CD4-positive, CD25-positive, alpha-beta regulatory T cell (primary cell): Measurements from ENCODE around the gene GPHN. TPM values are rescaled to one million over a fixed set of nuclear protein-coding genes. Genes with fewer than 3 reads are reported as not detected.
"Not testable (repeated sequence)": the region's sequence is repeated elsewhere in the genome, so short reads cannot be mapped to it uniquely, and the experiment has no call there.

ENCODE experiments used
- ATAC-seq, 2 donors: fragments of 150-1000 bp; cut with Tn5 transposase; one replicate each; pipeline ENCODE4 v1.10.0; 2021; ENCODE audit warnings: low read depth in 2 of 2, moderate number of reproducible peaks in 2 of 2, moderate library complexity in 1 of 2
- DNase-seq, 3 donors: peaks; one replicate each; pipeline versions ENCODE4 v3.0.0 to v3.0.0-alpha.2; 2012 to 2022; ENCODE audit warnings: mixed read lengths in 1 of 3
- H3K27ac ChIP-seq: one replicate; pipeline ENCODE4 v1.7.0; 2013; ENCODE audit warnings: mild to moderate bottlenecking, low read length; ENCODE audit not compliant: insufficient read depth, poor library complexity, severe bottlenecking
- H3K27me3 ChIP-seq: one replicate; pipeline ENCODE4 v1.7.0; 2013; ENCODE audit warnings: low read length; ENCODE audit not compliant: control insufficient read depth, insufficient read depth
- H3K36me3 ChIP-seq: one replicate; pipeline ENCODE4 v1.7.0; 2013; ENCODE audit warnings: mild to moderate bottlenecking, low read length, moderate library complexity; ENCODE audit not compliant: control insufficient read depth, insufficient read depth
- H3K4me1 ChIP-seq: 2 replicates; pipeline ENCODE4 v1.7.0; 2013; ENCODE audit warnings: mild to moderate bottlenecking, low read length; ENCODE audit not compliant: insufficient read depth, control insufficient read depth, poor library complexity, severe bottlenecking
- H3K4me3 ChIP-seq: one replicate; pipeline ENCODE4 v1.7.0; 2013; ENCODE audit warnings: low read depth, mild to moderate bottlenecking, low read length, moderate library complexity
- H3K9me3 ChIP-seq, 2 experiments: 1 replicate in 1 of 2; 2 replicates in 1 of 2; pipeline ENCODE4 v1.7.0; 2013; ENCODE audit warnings: low read length in 2 of 2, mild to moderate bottlenecking in 1 of 2, moderate library complexity in 1 of 2; ENCODE audit not compliant: control insufficient read depth in 2 of 2
- H3K27ac Mint-ChIP-seq, 3 donors: one replicate each; pipeline ENCODE4 v1.8.0; 2020 to 2022; ENCODE audit warnings: mild to moderate bottlenecking in 3 of 3, mixed read lengths in 3 of 3, moderate library complexity in 2 of 3
- H3K27me3 Mint-ChIP-seq: one replicate; pipeline ENCODE4 v1.8.0; 2022; ENCODE audit warnings: mild to moderate bottlenecking, mixed read lengths
- H3K36me3 Mint-ChIP-seq: one replicate; pipeline ENCODE4 v1.8.0; 2020; ENCODE audit warnings: mixed read lengths
- H3K4me1 Mint-ChIP-seq, 4 donors: one replicate each; pipeline ENCODE4 v1.8.0; 2020 to 2022; ENCODE audit warnings: mixed read lengths in 4 of 4, mild to moderate bottlenecking in 1 of 4
- H3K4me3 Mint-ChIP-seq, 4 donors: one replicate each; pipeline ENCODE4 v1.8.0; 2020 to 2022; ENCODE audit warnings: mild to moderate bottlenecking in 4 of 4, mixed read lengths in 4 of 4, moderate library complexity in 3 of 4
- H3K9me3 Mint-ChIP-seq, 7 donors: one replicate each; pipeline ENCODE4 v1.8.0; 2020 to 2022; ENCODE audit warnings: mixed read lengths in 7 of 7, mild to moderate bottlenecking in 3 of 7, moderate library complexity in 2 of 7
- polyA plus RNA-seq, 4 donors: library from polyadenylated mRNA; unstranded; fragments of 300-500 nt; fragmentation: Illumina TruSeq; gene quantifications; one replicate each; pipeline ENCODE4 v1.2.3, GENCODE V29; 2021
- total RNA-seq: library from RNA; stranded (reverse); gene quantifications from one replicate; pipeline ENCODE4 v1.2.3, GENCODE V29; 2022

GPHN gene
- total and polyA plus RNA-seq, 5 donors from 2014 or later: 8.3 to 19.5 (median 11.2) TPM

DNA sequence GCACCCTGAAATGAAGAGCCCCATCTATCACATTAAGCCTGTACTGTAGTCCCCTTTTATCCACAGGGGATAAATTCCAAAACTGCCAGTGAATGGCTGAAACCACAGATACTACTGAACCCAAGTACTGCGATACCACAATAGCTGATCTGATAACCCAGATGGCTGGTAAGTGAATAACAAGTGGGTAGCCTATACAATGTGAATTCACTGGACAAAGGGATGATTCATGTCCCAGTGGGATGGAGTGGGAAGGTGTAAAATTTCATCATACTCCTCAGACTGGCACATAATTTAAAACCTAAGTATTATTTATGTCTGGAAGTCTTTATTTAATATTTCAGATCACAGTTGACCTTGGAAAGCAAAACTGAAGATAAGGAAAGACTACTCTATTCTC is 201.3 kb downstream of the GPHN start:
- no peak overlapping the region for H3K4me3 Mint-ChIP-seq
- Histone ChIP-seq H3K4me3 (no peak overlapping the region), H3K27ac (no peak overlapping the region), H3K4me1 (no peaks in the 10 kb centered on the region), H3K9me3 (no peaks in the 10 kb centered on the region), H3K27me3 (no peaks in the 10 kb centered on the region), H3K36me3 (no peaks in the 10 kb centered on the region)
- no peak for DNase-seq
- peaks cover 3 to 13% (median 8%) of the 10 kb centered on the region in 4 donors for H3K4me1 Mint-ChIP-seq
- ATAC-seq: no peak
- H3K27ac Mint-ChIP-seq: no peak overlapping the region
- H3K9me3 Mint-ChIP-seq: peaks cover 0 to 28% (median 6%) of the 10 kb centered on the region in 7 donors
- H3K27me3 Mint-ChIP-seq: no peaks in the 10 kb centered on the region
- H3K36me3 Mint-ChIP-seq: peaks cover 7% of the 10 kb centered on the region

DNA sequence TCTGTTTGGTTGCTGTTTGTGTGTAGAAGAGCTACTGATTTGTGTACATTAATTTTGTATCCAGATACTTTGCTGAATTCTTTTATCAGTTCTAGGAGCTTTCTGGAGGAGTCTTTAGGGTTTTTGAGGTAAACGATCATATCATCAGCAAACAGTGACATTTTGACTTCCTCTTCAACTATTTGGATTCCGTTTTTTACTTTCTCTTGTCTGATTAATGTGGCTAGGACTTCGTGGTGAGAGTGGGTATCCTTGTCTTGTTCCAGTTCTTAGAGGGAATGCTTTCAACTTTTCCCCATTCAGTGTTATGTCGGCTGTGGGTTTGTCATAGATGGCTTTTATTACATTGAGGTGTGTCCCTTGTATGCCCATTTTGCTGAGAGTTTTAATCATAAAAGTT is 206.3 kb downstream of the GPHN start:
- not testable (repeated sequence) for H3K27ac ChIP-seq, H3K9me3 ChIP-seq, DNase-seq, H3K27ac Mint-ChIP-seq, H3K36me3 ChIP-seq, H3K27me3 Mint-ChIP-seq, H3K4me3 ChIP-seq, H3K9me3 Mint-ChIP-seq, H3K4me1 ChIP-seq, ATAC-seq, H3K27me3 ChIP-seq
- peaks cover 12% of the 10 kb centered on the region for H3K36me3 Mint-ChIP-seq
- H3K4me1 Mint-ChIP-seq: peaks cover 16 to 43% (median 32%) of the 10 kb centered on the region in 4 donors
- H3K4me3 Mint-ChIP-seq: peak overlapping the region in 1 of 4 donors; percentile 32

DNA sequence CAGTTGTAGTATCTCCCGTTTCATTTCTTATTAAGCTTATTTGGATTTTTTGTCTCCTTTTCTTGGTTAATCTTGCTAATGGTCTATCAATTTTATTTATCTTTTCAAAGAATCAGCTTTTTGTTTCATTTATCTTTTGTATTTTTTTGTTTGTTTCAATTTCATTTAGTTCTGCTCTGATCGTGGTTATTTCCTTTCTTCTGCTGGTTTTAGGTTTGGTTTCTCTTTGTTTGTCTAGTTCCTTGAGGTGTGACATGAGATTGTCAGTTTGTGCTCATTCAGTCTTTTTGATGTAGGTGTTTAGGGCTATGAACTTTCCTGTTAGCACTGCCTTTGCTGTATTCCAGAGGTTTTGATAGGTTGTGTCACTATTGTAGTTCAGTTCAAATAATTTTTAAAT is 207.4 kb downstream of the GPHN start:
- peak in 1 of 3 donors; percentile 56 for DNase-seq
- Mint-ChIP-seq H3K4me1 (peaks cover 16 to 43% (median 31%) of the 10 kb centered on the region in 4 donors), H3K36me3 (peaks cover 12% of the 10 kb centered on the region), H3K27ac (peak overlapping the region in 1 of 3 donors; percentile 18), H3K4me3 (peak overlapping the region; percentile 21 to 43 (median 29))
- not testable (repeated sequence) for H3K27ac ChIP-seq, H3K36me3 ChIP-seq, H3K4me1 ChIP-seq, H3K9me3 ChIP-seq, H3K27me3 ChIP-seq, ATAC-seq, H3K27me3 Mint-ChIP-seq, H3K9me3 Mint-ChIP-seq
- H3K4me3 ChIP-seq: peak overlapping the region; percentile 33

DNA sequence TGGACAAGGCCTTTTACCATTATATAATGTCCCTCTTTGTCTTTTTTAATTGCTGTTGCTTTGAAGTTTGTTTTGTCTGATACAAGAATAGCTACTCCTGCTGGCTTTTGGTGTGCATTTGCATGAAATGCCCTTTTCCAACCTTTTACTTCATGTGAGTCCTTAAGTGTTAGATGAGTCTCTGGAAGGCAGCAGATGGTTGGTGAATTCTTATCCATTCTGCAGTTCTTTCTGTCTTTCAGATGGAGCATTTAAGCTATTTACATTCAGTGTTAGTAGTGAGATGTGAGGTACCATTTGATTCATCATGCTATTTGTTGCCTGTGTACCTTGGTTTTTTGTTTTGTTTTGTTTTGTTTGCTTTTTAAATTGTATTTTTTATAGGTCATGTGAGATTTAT is 208.3 kb downstream of the GPHN start:
- no peaks in the 10 kb centered on the region for H3K4me1 ChIP-seq
- H3K27ac ChIP-seq: no peak overlapping the region
- DNase-seq (no peak), ATAC-seq (no peak)
- H3K4me3 Mint-ChIP-seq: no peak overlapping the region
- H3K36me3 ChIP-seq: no peaks in the 10 kb centered on the region
- no peaks in the 10 kb centered on the region for H3K27me3 ChIP-seq
- H3K36me3 Mint-ChIP-seq: peaks cover 12% of the 10 kb centered on the region
- H3K27me3 Mint-ChIP-seq: no peaks in the 10 kb centered on the region
- H3K27ac Mint-ChIP-seq: peak overlapping the region in 1 of 3 donors; percentile 26
- H3K4me3 ChIP-seq: no peak overlapping the region
- H3K9me3 Mint-ChIP-seq: peaks cover 0 to 10% (median 5%) of the 10 kb centered on the region in 7 donors
- H3K4me1 Mint-ChIP-seq: peaks cover 16 to 43% (median 31%) of the 10 kb centered on the region in 4 donors
- H3K9me3 ChIP-seq: no peaks in the 10 kb centered on the region

DNA sequence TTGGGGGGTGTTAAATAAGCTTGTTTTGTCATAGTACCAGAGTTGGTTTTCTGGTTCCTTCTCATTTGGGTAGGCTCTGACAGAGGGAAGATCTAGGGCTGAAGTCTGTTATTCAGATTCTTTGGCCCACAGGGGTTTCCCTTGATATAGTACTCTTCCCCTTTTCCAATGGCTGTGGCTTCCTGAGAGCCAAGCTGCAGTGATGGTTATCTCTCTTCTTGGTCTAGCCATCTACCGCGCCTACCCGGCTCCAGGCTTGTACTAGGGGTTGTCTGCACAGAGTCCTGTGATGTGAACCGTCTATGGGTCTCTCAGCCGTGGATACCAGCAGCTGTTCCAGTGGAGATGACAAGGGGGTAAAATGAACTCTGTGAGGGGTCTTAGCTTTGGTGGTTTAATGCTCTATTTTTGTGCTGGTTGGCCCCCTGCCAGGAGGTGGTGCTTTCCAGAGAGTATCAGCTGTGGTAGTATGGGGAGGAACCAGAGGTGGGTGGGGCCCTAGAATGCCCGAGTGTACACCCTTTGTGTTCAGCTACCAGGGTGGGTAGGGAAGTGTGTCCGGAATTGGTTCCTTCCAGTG is 209.7 kb downstream of the GPHN start:
- Histone ChIP-seq H3K4me1 (no peaks in the 10 kb centered on the region), H3K4me3 (no peak overlapping the region), H3K27ac (no peak overlapping the region), H3K36me3 (no peaks in the 10 kb centered on the region), H3K9me3 (no peaks in the 10 kb centered on the region), H3K27me3 (no peaks in the 10 kb centered on the region)
- peaks cover 18 to 43% (median 31%) of the 10 kb centered on the region in 4 donors for H3K4me1 Mint-ChIP-seq
- peaks cover 0 to 9% (median 3%) of the 10 kb centered on the region in 7 donors for H3K9me3 Mint-ChIP-seq
- no peak overlapping the region for H3K4me3 Mint-ChIP-seq
- DNase-seq (no peak), ATAC-seq (no peak)
- peaks cover 14% of the 10 kb centered on the region for H3K36me3 Mint-ChIP-seq
- peak overlapping the region in 1 of 3 donors; percentile 35 for H3K27ac Mint-ChIP-seq
- H3K27me3 Mint-ChIP-seq: no peaks in the 10 kb centered on the region

DNA sequence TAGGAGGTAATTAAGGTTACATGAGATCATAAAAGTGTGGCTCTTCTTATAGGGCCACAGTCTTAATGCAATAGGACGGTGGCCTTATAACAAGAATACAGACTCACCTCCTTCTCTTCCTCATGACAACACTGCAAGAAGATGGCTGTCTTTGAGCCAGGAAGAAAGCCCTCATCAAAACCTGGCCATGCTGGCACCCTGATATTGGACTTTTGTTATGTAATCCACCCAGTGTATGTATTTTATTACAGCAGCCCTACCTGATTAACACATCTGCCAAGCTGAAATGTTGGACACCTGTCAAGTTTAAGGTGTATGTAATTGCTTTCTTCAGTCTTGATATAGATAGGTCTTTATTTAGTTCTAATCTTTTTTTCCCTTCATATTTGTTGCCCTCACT is 217.0 kb downstream of the GPHN start:
- Histone ChIP-seq H3K9me3 (peaks cover 2 to 15% of the 10 kb centered on the region in 2 experiments), H3K27me3 (no peaks in the 10 kb centered on the region), H3K4me3 (no peak overlapping the region), H3K4me1 (no peaks in the 10 kb centered on the region), H3K36me3 (no peaks in the 10 kb centered on the region), H3K27ac (no peak overlapping the region)
- no peaks in the 10 kb centered on the region for H3K27me3 Mint-ChIP-seq
- no peak overlapping the region for H3K4me3 Mint-ChIP-seq
- no peak overlapping the region for H3K27ac Mint-ChIP-seq
- ATAC-seq (no peak), DNase-seq (no peak)
- H3K9me3 Mint-ChIP-seq: peaks cover 4 to 28% (median 14%) of the 10 kb centered on the region in 7 donors
- peaks cover 35% of the 10 kb centered on the region for H3K36me3 Mint-ChIP-seq
- peaks cover 0 to 5% (median 0%) of the 10 kb centered on the region in 4 donors for H3K4me1 Mint-ChIP-seq

DNA sequence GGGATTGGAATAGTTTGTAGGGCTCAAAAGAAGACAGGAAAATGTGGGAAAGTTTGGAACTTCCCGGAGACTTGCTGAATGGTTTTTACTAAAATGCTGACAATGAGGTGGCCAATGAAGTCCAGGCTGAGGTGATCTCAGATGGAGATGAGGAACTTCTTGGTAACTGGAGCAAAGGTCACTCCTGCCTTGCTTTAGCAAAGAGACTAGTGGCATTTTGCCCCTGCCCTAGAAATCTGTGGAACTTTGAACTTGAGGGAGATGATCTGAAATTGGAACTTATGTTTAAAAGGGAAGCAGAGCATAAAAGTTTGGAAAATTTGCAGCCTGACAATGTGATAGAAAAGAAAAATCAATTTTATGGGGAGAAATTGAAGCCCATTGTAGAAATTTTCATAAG is 223.4 kb downstream of the GPHN start:
- peaks cover 9 to 44% (median 21%) of the 10 kb centered on the region in 7 donors for H3K9me3 Mint-ChIP-seq
- peaks cover 37% of the 10 kb centered on the region for H3K36me3 Mint-ChIP-seq
- not testable (repeated sequence) for H3K27ac Mint-ChIP-seq

DNA sequence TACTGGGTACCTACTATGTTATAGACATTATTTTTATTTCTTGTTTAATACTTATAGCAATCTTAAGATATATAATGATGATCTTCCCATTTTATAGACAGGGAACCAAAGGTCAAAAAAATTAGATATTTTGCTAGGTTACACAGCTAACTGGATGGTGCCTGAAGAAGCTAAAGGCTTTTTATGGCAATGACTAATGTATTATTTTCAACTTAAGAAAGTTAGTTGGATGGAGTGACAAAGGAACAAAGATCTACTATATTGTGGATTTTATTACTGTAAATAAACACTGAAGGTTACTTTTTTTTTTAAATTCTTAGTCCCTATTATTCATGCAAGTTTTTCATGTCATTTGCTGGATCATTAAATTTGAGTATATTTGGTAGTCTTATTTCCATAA is 227.9 kb downstream of the GPHN start:
- Mint-ChIP-seq H3K36me3 (peaks cover 21% of the 10 kb centered on the region), H3K27ac (no peak overlapping the region), H3K27me3 (no peaks in the 10 kb centered on the region), H3K9me3 (peaks cover 0 to 24% (median 11%) of the 10 kb centered on the region in 7 donors), H3K4me3 (no peak overlapping the region), H3K4me1 (peaks cover 0 to 3% (median 0%) of the 10 kb centered on the region in 4 donors)
- H3K27me3 ChIP-seq: no peaks in the 10 kb centered on the region
- DNase-seq: no peak
- H3K4me3 ChIP-seq: no peak overlapping the region
- peaks cover 11 to 13% of the 10 kb centered on the region in 2 experiments for H3K9me3 ChIP-seq
- H3K36me3 ChIP-seq: no peaks in the 10 kb centered on the region
- no peak for ATAC-seq
- H3K27ac ChIP-seq: no peak overlapping the region
- no peaks in the 10 kb centered on the region for H3K4me1 ChIP-seq

More for the DNA sequence above, 223.4 kb downstream of the GPHN start:
- DNase-seq, H3K36me3 ChIP-seq, H3K4me1 ChIP-seq, H3K27me3 Mint-ChIP-seq, H3K4me1 Mint-ChIP-seq, ATAC-seq, H3K27me3 ChIP-seq, H3K27ac ChIP-seq, H3K4me3 Mint-ChIP-seq, H3K4me3 ChIP-seq: not testable (repeated sequence)
- peaks cover 7 to 32% of the 10 kb centered on the region in 2 experiments for H3K9me3 ChIP-seq
